HEK293 (cell line): ENCODE results near the gene HOGA1.

Source experiments
- BCL11A ChIP-seq: fragments of 450-650 bp; formaldehyde crosslinking; IDR thresholded peaks from 2 replicates; pipeline ENCODE4 v1.5.1; 2016; ENCODE audit warnings: low read depth, missing biosample characterization, missing genetic modification characterization
- CTCF ChIP-seq: fragments of 450-650 bp; formaldehyde crosslinking; IDR thresholded peaks from 2 replicates; pipeline ENCODE4 v1.5.1; 2016; ENCODE audit warnings: missing biosample characterization, missing genetic modification characterization
- GLI4 ChIP-seq: fragments of 450-650 bp; formaldehyde crosslinking; IDR thresholded peaks from 2 replicates; pipeline ENCODE4 v1.5.1; 2016; ENCODE audit warnings: missing biosample characterization, missing genetic modification characterization
- PBX3 ChIP-seq: sonication (generic); formaldehyde crosslinking; IDR thresholded peaks from 2 replicates; pipeline ENCODE4 v1.8.1; 2022; ENCODE audit warnings: mild to moderate bottlenecking, moderate library complexity, missing genetic modification reagents
- PRDM1 ChIP-seq: fragments of 450-650 bp; formaldehyde crosslinking; IDR thresholded peaks from 2 replicates; pipeline ENCODE4; 2016; ENCODE audit warnings: missing biosample characterization, missing genetic modification characterization
- REST ChIP-seq: fragments of 450-650 bp; formaldehyde crosslinking; IDR thresholded peaks from 2 replicates; pipeline ENCODE4 v1.5.1; 2016; ENCODE audit warnings: missing biosample characterization, missing genetic modification characterization
- ZBTB11 ChIP-seq: fragments of 450-650 bp; formaldehyde crosslinking; conservative IDR thresholded peaks from 2 replicates; pipeline ENCODE4 v1.5.1; 2016; ENCODE audit warnings: low read depth, missing biosample characterization, missing genetic modification characterization
- ZBTB44 ChIP-seq: fragments of 450-650 bp; IDR thresholded peaks from 2 replicates; pipeline ENCODE4 v1.5.1; 2018; ENCODE audit warnings: missing biosample characterization, mild to moderate bottlenecking, missing genetic modification characterization
- ZFP37 ChIP-seq: fragments of 450-650 bp; formaldehyde crosslinking; IDR thresholded peaks from 2 replicates; pipeline ENCODE4 v1.5.1; 2016; ENCODE audit warnings: missing biosample characterization, missing genetic modification characterization
- ZNF558 ChIP-seq: fragments of 450-650 bp; formaldehyde crosslinking; IDR thresholded peaks from 2 replicates; pipeline ENCODE4 v1.5.1; 2016; ENCODE audit warnings: missing biosample characterization, missing genetic modification characterization
- ZNF747 ChIP-seq: fragments of 450-650 bp; formaldehyde crosslinking; IDR thresholded peaks from 2 replicates; pipeline ENCODE4 v1.5.1; 2016; ENCODE audit warnings: missing biosample characterization, missing genetic modification characterization

- TF ChIP-seq CTCF (tag by site-specific recombination), result no peak
- TF ChIP-seq ZBTB11 (tag by site-specific recombination), result no peak
- TF ChIP-seq REST (tag by site-specific recombination), result no peak
- TF ChIP-seq ZNF747 (tag by site-specific recombination), result no peak
- no peak for TF ChIP-seq GLI4 (tag by site-specific recombination)
- no peak for TF ChIP-seq ZBTB44
- no peak for TF ChIP-seq PRDM1 (tag by site-specific recombination)
- TF ChIP-seq BCL11A (tag by site-specific recombination), result no peak
- no peak for TF ChIP-seq ZFP37 (tag by site-specific recombination)
- no peak for TF ChIP-seq ZNF558 (tag by site-specific recombination)
- no peak for TF ChIP-seq PBX3 (CRISPR knock-in tag)
Measured at GRCh38 chr10:97607095-97607636, 23.0 kb downstream of the HOGA1 start.
